GM23338 (cell line): ENCODE data around the gene HNF1B.

Source experiments
- CREB1 ChIP-seq: fragments of 250-450 bp; sonication (Bioruptor Pico); IDR thresholded peaks from 2 replicates; pipeline ENCODE4 v1.5.0; 2020; ENCODE audit warnings: low read depth, mild to moderate bottlenecking, moderate library complexity
- EZH2 ChIP-seq: fragments of 200-600 bp; sonication (generic); IDR thresholded peaks from one replicate; pipeline ENCODE4 v1.8.0; 2017; ENCODE audit warnings: antibody characterized with exemption, mild to moderate bottlenecking, low read depth; ENCODE audit not compliant: unreplicated experiment
- EZH2phosphoT487 ChIP-seq: fragments of 200-600 bp; sonication (generic); IDR thresholded peaks from one replicate; pipeline ENCODE4 v1.8.1; 2018; ENCODE audit warnings: antibody characterized with exemption; ENCODE audit not compliant: unreplicated experiment
- JUNB ChIP-seq: IDR thresholded peaks from one replicate; pipeline ENCODE4 v1.6.1; 2016; ENCODE audit warnings: antibody characterized with exemption; ENCODE audit not compliant: unreplicated experiment
- NANOG ChIP-seq: IDR thresholded peaks from 2 replicates; pipeline ENCODE4 v1.6.1; 2016; ENCODE audit warnings: antibody characterized with exemption, borderline replicate concordance
- POLR2AphosphoS5 ChIP-seq: IDR thresholded peaks from 2 replicates; pipeline ENCODE4 v1.6.1; 2016; ENCODE audit warnings: antibody characterized with exemption, low read depth
- STAT1 ChIP-seq: IDR thresholded peaks from one replicate; pipeline ENCODE4 v1.6.1; 2016; ENCODE audit warnings: antibody characterized with exemption; ENCODE audit not compliant: unreplicated experiment
- ZNF114 ChIP-seq: fragments of 250-450 bp; sonication (Bioruptor Pico); IDR thresholded peaks from 2 replicates; pipeline ENCODE4 v1.5.0; 2020; ENCODE audit warnings: mild to moderate bottlenecking, moderate library complexity
- ZNF331 ChIP-seq: fragments of 250-450 bp; sonication (Bioruptor Pico); IDR thresholded peaks from 2 replicates; pipeline ENCODE4 v1.5.0; 2020; ENCODE audit warnings: low read depth, mild to moderate bottlenecking, moderate library complexity
- TF ChIP-seq, protein P1 (sequence below), 2 experiments: fragments of 200-600 bp in 1 of 2; sonication (generic) in 1 of 2; conservative IDR thresholded peaks; 2 replicates each; pipeline versions ENCODE4 v1.5.1 to v1.6.1; 2016 to 2017; ENCODE audit warnings: antibody characterized with exemption in 2 of 2, low read depth in 2 of 2, mild to moderate bottlenecking in 2 of 2, moderate library complexity in 1 of 2
- TF ChIP-seq, protein P2 (sequence below): IDR thresholded peaks from 2 replicates; pipeline ENCODE4 v1.6.1; 2016; ENCODE audit warnings: antibody characterized with exemption
- TF ChIP-seq, protein P3 (sequence below): IDR thresholded peaks from one replicate; pipeline ENCODE4 v1.6.1; 2018; ENCODE audit warnings: antibody characterized with exemption; ENCODE audit not compliant: unreplicated experiment
- TF ChIP-seq, protein P4 (sequence below): fragments of 250-450 bp; sonication (Bioruptor Pico); IDR thresholded peaks from 2 replicates; pipeline ENCODE4 v1.5.0; 2020; ENCODE audit warnings: mild to moderate bottlenecking, moderate library complexity

DNA sequence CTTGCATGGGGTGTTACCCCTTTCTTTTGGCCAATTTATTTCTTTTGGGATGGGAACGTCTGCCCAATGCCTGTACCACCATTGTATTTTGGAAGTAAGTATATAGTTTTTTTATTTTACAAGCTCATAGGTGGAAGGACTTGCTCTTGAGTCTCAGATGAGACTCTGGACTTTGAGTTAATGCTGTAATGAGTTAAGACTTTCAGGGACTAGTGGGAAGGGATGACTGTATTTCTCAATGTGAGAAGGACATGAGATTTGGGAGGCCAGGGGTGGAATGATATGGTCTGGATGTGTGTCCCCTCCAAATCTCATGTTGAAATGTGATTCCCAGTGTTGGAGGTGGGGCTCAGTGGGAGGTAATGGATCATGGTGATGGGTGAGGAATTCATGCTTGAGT, 49.1 kb downstream of the HNF1B start:
- TF ChIP-seq, protein P1, sequence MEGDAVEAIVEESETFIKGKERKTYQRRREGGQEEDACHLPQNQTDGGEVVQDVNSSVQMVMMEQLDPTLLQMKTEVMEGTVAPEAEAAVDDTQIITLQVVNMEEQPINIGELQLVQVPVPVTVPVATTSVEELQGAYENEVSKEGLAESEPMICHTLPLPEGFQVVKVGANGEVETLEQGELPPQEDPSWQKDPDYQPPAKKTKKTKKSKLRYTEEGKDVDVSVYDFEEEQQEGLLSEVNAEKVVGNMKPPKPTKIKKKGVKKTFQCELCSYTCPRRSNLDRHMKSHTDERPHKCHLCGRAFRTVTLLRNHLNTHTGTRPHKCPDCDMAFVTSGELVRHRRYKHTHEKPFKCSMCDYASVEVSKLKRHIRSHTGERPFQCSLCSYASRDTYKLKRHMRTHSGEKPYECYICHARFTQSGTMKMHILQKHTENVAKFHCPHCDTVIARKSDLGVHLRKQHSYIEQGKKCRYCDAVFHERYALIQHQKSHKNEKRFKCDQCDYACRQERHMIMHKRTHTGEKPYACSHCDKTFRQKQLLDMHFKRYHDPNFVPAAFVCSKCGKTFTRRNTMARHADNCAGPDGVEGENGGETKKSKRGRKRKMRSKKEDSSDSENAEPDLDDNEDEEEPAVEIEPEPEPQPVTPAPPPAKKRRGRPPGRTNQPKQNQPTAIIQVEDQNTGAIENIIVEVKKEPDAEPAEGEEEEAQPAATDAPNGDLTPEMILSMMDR (conservative IDR thresholded peaks at IDR 0.05; ENCODE audit: low read depth in 2 of 2), result no peak
- TF ChIP-seq, protein P2, sequence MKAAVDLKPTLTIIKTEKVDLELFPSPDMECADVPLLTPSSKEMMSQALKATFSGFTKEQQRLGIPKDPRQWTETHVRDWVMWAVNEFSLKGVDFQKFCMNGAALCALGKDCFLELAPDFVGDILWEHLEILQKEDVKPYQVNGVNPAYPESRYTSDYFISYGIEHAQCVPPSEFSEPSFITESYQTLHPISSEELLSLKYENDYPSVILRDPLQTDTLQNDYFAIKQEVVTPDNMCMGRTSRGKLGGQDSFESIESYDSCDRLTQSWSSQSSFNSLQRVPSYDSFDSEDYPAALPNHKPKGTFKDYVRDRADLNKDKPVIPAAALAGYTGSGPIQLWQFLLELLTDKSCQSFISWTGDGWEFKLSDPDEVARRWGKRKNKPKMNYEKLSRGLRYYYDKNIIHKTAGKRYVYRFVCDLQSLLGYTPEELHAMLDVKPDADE, result no peak
- TF ChIP-seq CREB1 (CRISPR knock-in tag), result no peak
- TF ChIP-seq, protein P3, sequence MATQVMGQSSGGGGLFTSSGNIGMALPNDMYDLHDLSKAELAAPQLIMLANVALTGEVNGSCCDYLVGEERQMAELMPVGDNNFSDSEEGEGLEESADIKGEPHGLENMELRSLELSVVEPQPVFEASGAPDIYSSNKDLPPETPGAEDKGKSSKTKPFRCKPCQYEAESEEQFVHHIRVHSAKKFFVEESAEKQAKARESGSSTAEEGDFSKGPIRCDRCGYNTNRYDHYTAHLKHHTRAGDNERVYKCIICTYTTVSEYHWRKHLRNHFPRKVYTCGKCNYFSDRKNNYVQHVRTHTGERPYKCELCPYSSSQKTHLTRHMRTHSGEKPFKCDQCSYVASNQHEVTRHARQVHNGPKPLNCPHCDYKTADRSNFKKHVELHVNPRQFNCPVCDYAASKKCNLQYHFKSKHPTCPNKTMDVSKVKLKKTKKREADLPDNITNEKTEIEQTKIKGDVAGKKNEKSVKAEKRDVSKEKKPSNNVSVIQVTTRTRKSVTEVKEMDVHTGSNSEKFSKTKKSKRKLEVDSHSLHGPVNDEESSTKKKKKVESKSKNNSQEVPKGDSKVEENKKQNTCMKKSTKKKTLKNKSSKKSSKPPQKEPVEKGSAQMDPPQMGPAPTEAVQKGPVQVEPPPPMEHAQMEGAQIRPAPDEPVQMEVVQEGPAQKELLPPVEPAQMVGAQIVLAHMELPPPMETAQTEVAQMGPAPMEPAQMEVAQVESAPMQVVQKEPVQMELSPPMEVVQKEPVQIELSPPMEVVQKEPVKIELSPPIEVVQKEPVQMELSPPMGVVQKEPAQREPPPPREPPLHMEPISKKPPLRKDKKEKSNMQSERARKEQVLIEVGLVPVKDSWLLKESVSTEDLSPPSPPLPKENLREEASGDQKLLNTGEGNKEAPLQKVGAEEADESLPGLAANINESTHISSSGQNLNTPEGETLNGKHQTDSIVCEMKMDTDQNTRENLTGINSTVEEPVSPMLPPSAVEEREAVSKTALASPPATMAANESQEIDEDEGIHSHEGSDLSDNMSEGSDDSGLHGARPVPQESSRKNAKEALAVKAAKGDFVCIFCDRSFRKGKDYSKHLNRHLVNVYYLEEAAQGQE, result no peak
- no peak for TF ChIP-seq JUNB
- TF ChIP-seq POLR2AphosphoS5, result no peak
- no peak for TF ChIP-seq ZNF114
- no peak for TF ChIP-seq EZH2
- no peak for TF ChIP-seq EZH2phosphoT487
- TF ChIP-seq, protein P4, sequence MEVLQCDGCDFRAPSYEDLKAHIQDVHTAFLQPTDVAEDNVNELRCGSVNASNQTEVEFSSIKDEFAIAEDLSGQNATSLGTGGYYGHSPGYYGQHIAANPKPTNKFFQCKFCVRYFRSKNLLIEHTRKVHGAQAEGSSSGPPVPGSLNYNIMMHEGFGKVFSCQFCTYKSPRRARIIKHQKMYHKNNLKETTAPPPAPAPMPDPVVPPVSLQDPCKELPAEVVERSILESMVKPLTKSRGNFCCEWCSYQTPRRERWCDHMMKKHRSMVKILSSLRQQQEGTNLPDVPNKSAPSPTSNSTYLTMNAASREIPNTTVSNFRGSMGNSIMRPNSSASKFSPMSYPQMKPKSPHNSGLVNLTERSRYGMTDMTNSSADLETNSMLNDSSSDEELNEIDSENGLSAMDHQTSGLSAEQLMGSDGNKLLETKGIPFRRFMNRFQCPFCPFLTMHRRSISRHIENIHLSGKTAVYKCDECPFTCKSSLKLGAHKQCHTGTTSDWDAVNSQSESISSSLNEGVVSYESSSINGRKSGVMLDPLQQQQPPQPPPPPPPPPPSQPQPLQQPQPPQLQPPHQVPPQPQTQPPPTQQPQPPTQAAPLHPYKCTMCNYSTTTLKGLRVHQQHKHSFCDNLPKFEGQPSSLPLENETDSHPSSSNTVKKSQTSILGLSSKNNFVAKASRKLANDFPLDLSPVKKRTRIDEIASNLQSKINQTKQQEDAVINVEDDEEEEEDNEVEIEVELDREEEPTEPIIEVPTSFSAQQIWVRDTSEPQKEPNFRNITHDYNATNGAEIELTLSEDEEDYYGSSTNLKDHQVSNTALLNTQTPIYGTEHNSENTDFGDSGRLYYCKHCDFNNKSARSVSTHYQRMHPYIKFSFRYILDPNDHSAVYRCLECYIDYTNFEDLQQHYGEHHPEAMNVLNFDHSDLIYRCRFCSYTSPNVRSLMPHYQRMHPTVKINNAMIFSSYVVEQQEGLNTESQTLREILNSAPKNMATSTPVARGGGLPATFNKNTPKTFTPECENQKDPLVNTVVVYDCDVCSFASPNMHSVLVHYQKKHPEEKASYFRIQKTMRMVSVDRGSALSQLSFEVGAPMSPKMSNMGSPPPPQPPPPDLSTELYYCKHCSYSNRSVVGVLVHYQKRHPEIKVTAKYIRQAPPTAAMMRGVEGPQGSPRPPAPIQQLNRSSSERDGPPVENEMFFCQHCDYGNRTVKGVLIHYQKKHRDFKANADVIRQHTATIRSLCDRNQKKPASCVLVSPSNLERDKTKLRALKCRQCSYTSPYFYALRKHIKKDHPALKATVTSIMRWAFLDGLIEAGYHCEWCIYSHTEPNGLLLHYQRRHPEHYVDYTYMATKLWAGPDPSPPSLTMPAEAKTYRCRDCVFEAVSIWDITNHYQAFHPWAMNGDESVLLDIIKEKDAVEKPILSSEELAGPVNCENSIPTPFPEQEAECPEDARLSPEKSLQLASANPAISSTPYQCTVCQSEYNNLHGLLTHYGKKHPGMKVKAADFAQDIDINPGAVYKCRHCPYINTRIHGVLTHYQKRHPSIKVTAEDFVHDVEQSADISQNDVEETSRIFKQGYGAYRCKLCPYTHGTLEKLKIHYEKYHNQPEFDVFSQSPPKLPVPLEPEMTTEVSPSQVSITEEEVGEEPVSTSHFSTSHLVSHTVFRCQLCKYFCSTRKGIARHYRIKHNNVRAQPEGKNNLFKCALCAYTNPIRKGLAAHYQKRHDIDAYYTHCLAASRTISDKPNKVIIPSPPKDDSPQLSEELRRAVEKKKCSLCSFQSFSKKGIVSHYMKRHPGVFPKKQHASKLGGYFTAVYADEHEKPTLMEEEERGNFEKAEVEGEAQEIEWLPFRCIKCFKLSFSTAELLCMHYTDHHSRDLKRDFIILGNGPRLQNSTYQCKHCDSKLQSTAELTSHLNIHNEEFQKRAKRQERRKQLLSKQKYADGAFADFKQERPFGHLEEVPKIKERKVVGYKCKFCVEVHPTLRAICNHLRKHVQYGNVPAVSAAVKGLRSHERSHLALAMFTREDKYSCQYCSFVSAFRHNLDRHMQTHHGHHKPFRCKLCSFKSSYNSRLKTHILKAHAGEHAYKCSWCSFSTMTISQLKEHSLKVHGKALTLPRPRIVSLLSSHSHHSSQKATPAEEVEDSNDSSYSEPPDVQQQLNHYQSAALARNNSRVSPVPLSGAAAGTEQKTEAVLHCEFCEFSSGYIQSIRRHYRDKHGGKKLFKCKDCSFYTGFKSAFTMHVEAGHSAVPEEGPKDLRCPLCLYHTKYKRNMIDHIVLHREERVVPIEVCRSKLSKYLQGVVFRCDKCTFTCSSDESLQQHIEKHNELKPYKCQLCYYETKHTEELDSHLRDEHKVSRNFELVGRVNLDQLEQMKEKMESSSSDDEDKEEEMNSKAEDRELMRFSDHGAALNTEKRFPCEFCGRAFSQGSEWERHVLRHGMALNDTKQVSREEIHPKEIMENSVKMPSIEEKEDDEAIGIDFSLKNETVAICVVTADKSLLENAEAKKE (CRISPR knock-in tag), result no peak
- no peak for TF ChIP-seq STAT1
- no peak for TF ChIP-seq ZNF331
- TF ChIP-seq NANOG, result no peak
